HL-60/S4 treated with retinoic acid at 250 ng/mL for 4 days and 3 days (cell line): ENCODE data around the gene ARRDC2.
"Not testable (repeated sequence)": the region's sequence is repeated elsewhere in the genome, so short reads cannot be mapped to it uniquely, and the experiment has no call there.

Experiments
- in situ Hi-C: fragments of 300-500 bp; cut with MboI; formaldehyde crosslinking; loops from 2 replicates; pipeline ENCODE4 v1.7.0; 2022; ENCODE audit warnings: low sequenced_read_pairs

ARRDC2 gene

GRCh38 chr19:18016209-18016910 lies 8.4 kb downstream of the ARRDC2 start:
- in situ Hi-C loops: loop anchor here (5.0 kb wide), 1 partner anchor 36 kb away; no protein-coding TSS in a partner anchor

GRCh38 chr19:18017275-18018083 lies 9.5 kb downstream of the ARRDC2 start:
- in situ Hi-C loops: loop anchor here (5.0 kb wide), 1 partner anchor 35 kb away; no protein-coding TSS in a partner anchor

DNA sequence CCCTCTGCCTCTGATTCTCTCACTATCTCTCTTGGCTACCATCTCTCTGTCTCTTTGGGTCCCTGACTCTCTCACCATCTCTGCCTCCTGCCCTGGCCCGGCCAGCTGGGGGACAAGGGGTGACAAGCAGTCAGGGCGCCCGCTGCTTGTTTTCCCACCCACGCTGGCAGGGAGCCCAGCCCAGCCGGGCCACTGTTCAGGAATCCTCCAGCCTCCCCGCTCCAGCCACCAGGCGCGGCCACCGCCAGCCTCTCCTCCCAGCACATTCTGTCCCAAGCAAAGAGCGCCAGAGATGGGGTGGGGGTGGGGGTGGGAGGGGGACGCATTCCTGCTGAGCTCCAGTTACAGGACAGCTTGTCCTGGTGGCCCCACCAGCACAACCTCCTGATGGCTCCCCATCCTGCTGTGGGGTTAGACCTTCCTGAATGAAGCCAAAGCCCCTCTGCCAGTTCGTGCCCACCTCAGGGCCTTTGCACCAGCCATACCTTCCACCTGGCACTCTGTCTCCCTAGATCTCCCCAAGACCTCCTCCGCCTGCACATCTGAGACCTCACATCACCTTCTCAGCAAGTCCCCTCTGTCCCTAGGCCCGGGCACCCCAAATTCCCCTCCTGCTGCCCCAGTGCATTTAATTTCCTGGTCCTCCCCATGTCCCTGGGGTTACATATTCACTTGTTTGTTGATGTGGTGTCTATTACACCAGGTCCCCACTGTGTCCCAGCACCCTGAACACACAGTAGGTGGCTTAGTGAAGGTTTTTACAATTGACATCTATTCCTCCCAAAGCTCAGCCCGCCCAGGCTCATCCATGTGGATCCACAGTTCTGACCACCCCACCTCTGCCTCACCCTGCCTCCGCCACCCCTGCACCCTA lies 12.5 kb downstream of the ARRDC2 start:
- in situ Hi-C loops: no loop called here

GRCh38 chr19:18021121-18021755 lies 13.3 kb downstream of the ARRDC2 start:
- in situ Hi-C loops: no loop called here

DNA sequence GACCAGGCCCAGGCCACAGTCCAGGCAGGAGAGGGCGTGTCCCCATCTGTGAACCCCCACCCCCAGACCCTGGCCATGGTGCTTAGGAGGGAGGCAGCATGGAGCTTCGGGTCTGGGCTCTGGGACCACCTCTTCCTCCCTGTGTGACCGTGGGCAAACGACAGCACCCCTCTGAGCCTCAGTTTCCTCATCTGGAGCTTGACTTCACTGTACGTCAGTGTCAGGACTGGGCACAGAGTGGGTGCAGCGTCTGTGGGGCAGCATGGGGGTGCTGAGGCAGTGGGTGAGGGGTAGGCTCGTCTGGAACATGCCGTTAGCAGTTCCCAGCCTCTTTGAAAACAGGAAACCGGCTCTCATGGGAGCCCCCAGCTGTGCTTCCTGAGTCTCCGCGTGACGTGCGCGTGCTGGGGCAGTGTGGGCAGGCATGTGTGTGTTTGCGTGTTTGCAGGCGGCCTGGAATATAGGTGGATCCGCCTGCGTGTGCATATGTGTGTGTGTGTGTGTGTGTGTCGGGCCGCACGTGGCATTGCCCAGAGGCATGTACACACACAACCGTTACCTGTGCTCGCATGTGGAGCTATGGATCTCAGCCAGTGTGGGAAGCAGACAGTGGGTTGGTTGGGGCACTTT lies 15.8 kb downstream of the ARRDC2 start:
- in situ Hi-C loops: no loop called here

DNA sequence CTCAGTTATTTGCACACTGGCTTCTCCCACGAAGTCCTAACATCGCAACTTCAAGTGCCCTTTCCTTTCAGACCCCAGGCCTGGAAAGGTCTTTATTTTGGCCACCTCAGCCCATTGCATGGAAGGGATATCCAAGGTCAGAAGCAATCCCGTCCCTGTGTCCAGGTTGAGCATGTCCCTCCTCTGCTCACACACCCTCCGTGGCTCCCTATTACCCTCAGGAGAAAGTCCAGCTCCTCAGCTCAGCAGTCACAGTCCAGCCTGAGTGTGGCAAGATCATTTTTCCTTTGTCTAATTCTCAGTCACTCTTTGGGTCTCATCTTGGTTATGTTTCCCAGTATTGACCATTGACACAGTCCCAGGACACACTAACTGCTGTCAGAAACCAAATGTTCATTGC lies 19.2 kb downstream of the ARRDC2 start:
- in situ Hi-C loops: no loop called here

DNA sequence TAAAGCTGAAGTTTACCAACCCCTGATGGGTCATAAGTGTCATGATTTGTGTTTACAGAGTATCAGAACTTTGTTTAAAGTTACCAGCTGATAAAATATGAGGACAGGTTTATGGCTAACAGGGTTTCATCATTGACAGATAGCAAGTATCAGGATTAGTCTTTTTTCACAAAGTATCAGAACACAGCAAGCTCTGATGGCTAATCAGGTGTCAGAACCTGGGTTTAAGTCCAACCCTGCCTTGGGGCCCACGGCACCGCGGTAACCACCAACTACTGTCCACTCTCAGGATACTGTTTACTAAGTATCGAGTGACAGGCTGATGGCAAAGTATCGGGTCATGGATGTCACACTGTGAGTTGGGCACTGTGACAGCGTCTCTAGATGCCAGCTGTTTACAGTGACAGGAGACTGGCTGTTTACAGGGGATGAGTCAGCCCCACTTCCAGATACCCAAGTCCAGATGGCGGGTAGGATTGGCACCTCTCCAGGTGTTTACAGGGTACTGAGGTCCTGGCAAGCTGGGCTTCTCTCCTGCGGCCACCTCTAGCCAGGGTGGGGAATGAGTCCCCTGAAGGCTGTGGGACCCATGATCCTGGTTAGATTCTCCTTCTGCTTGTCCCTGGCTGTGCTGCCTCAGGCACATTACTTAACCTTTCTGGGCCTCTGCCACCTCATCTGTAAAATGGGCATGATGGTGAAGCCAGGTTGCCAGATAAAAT lies 21.8 kb downstream of the ARRDC2 start:
- in situ Hi-C loops: no loop called here

- in situ Hi-C loops: not testable (repeated sequence)
Observed at GRCh38 chr19:18031401-18031800, 23.4 kb downstream of the ARRDC2 start.

DNA sequence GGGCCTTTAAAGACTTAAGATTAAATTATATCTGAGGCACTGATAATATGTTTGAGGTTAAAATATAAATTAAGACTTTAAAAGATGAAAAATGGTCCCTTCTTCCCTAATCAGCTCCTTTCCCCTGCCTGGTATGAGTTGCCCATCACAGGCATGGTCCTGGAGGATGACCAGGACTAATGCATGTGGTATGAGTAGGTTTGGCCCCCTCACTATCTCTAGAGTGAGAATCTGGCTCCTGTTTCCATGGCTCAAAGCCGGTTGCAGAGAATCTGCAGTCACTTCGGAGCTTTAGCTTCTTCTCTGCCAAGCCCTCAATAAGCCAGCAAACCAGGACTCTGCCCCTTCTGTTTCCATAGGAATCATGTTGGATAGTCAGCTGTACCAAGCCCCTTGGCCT lies 24.1 kb downstream of the ARRDC2 start:
- in situ Hi-C loops: not testable (repeated sequence)

- in situ Hi-C loops: no loop called here
Observed at GRCh38 chr19:18041054-18041453, 33.1 kb downstream of the ARRDC2 start.

DNA sequence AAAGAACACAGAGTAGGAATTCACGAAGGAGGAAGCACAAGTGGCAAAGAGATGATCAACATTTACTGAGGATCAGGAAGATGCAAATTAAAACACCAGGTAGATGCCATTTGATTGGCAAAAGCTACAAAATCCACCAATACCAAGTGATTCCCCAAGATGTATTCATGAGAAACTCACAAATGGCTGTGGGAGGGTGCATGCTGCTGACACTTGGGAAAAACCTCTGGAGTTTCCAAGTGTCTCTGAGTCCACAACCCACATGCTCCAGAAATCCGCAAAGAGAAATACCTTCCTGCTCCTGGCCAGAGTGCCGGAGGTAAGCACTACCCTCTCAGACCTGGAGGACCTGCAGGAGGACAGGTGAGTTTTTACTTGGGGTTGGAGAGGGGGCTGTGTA lies 35.7 kb downstream of the ARRDC2 start:
- in situ Hi-C loops: no loop called here

DNA sequence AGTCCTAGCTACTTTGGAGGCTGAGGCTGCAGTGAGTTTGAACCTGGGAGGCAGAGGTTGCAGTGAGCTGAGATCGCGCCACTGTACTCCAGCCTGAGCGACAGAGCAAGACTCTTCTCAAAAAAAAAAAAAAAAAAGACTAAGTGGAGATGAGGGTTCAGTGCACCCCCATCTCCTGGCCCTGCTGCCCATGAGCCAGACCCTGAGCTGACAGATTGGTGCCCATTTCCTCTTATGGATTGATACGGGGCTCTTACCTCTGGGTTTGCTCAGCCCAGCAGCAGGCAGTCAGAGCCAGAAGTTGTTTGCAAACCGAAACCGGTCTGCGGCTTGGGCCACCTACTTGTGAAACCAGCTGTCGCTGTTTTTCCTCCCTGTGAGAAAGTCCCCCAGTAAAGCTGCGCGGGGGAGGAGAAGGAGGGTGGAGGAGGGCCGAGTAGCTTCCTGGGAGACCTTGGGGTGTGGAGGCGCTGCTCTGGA lies 36.9 kb downstream of the ARRDC2 start:
- in situ Hi-C loops: no loop called here

DNA sequence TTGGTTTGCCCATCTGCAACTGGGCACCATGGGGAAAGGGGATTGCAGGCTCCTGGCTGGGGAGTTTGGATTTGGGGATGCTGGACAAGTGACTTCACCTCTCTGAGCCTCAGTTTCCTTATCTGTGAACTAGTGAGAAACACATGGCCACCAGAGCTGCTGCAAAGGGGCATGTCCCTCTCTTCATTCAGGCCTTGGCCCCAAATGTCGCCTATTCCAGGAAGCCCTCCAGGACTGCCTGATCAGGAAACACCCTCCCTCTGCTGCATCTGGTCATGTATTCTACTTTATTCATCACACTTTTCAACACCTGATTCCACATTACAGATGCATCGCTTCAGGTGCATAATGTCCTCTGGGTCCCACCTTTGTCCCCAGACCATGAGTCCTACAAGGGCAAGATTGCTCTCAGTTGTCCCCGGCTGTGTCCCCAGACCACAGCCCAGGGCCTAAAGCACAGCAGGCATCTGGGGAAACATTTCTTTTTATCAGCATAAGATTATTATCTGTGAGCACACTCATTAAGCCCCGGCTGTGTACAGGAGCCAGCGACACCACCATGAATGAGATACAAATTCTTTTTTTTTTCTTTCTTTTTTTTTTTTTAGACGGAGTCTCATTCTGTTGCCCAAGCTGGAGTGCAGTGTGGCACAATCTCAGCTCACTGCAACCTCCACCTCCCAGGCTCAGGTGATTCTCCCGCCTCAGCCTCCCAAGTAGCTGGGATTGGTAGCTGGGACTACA lies 37.5 kb downstream of the ARRDC2 start:
- in situ Hi-C loops: no loop called here

DNA sequence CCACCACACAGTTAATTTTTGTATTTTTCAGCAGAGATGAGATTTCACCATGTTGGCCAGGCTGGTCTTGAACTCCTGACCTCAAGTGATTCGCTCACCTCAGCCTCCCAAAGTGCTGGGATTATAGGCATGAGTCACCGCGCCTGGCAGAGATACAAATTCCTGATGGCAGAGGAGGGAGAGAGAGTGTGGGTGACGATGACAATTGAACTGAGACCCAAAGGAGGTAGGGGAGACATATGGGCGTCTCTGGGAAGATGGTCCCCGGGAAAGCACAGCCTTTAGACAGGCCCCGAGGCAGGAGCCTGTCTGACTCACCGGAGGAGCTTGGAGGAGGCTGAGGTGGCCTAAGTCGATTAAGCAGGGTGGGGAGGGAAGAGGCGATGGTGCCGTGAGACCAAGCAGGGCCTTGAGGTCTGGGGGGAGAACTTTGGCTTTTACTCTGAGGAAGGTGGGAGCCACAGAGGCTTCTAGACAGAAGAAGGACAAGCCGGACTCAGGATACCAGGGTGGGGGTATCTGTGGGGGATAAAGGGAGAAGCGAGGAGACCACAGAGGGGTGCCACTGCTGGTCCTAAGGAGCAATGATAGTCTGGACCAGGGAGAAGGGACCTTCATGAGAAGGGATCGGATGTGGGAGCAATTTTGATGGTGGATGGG lies 38.2 kb downstream of the ARRDC2 start:
- in situ Hi-C loops: no loop called here

DNA sequence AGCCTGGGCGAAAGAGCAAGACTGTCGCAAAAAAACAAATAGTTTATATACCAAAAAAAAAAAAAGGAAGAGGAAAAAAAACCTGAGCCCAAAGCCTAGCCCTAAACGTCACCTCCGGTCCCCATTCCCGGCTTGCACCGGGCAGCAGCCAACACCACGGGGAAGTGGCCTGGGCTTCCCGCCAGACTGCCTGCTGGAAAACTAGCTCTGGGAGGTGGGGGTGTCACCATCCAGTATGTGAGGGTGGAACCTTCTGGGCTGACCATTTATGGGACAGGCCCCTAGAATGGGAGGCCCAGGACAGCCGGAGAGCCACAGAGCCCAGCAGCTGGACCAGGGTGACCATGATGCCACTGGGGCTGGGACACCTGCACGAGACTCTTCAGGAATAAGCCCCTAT lies 41.4 kb downstream of the ARRDC2 start:
- in situ Hi-C loops: no loop called here

GRCh38 chr19:18051887-18052286 lies 43.9 kb downstream of the ARRDC2 start:
- in situ Hi-C loops: loop anchor here (5.0 kb wide), 1 partner anchor 35 kb away; no protein-coding TSS in a partner anchor

DNA sequence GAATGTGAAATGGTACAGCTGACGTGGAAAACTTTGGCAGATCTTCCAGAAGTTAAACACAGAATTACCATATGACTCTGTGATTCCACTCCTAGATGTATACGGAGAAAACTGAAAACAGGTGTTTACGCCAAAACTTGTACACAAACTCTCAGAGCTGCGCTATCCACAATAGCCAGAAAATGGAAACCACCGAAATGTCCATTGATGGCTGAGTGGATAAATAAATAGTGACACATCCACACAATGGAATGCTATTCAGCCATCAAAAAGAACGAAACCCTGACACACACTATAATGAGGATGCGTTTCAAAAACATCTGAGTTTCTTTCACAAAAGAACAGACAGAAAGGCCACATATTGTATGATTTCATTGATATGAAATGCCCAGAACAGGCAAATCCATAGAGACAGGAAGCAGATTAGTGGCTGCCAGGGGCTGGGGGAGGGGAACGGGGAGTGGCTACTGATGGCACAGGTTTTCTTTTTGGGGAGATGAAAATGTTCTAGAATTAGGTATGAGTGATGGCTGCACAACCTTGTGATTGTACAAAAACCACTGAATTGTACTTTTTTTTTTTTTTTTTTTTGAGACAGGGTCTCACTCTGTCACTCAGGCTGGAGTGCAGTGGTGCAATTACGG lies 45.7 kb downstream of the ARRDC2 start:
- in situ Hi-C loops: loop anchor here (5.0 kb wide), 1 partner anchor 36 kb away; no protein-coding TSS in a partner anchor

DNA sequence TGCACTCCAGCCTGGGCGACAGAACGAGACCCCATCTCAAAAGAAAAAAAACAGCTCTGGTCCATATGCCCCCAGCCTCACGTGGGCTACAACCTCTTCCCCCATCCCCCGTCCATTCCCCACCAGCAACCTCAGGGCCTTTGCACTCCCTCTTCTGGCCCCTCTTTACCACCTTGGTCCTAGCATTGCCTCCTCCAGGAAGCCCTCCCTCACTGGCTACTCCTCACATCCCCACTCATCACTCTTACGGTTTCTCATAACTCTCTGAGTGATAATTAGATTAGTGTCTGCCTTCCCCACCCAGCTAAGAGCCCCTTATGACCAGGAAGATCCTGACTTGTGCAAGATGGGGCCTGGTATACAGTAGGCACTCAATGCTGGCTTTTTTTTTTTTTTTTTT lies 48.0 kb downstream of the ARRDC2 start:
- in situ Hi-C loops: no loop called here
